H1 (cell line): ENCODE measurements around the gene UBE2D4. TPM values are rescaled to one million over a fixed set of nuclear protein-coding genes. Genes with fewer than 3 reads are reported as not detected.

Experiments
- FOSL1 ChIP-seq: IDR thresholded peaks from 2 replicates; pipeline ENCODE4 v1.6.1; 2011; ENCODE audit warnings: mild to moderate bottlenecking, low read depth, low read length, moderate library complexity; ENCODE audit not compliant: insufficient read depth
- SP2 ChIP-seq: IDR thresholded peaks from 2 replicates; pipeline ENCODE4 v1.6.1; 2012; ENCODE audit warnings: mild to moderate bottlenecking, low read length, inconsistent platforms
- TBP ChIP-seq: IDR thresholded peaks from 2 replicates; pipeline ENCODE4 v1.6.1; 2011; ENCODE audit warnings: low read depth, low read length, improper control_type of control experiment
- polyA plus RNA-seq, 7 experiments: library from polyadenylated mRNA; depleted of rRNA in 3 of 7; stranded (reverse) in 5 of 7; unstranded in 2 of 7; fragments of >200 nt in 5 of 7; fragments of 200-250 nt in 2 of 7; gene quantifications; 1 replicate in 5 of 7; 2 replicates in 1 of 7; 4 replicates in 1 of 7; pipeline versions ENCODE4 v1.2.1 to v1.2.3, GENCODE V29; 2011 to 2013; ENCODE audit warnings: missing spikeins in 2 of 7, mixed read lengths in 2 of 7
- total RNA-seq: library from RNA; stranded (reverse); fragmentation: NEBNext Ultra II Directional; extraction: Animal tissue kit (Norgen Biotek cat#: 25700); gene quantifications from 2 replicates; pipeline ENCODE4 v1.2.1, GENCODE V29; 2021

The UBE2D4 gene
- total and polyA plus RNA-seq, 2 of the 8 experiments (the other 6 are each of a cell fraction or from before 2014, with no cell fraction given): 3.4 to 9.4 TPM

DNA sequence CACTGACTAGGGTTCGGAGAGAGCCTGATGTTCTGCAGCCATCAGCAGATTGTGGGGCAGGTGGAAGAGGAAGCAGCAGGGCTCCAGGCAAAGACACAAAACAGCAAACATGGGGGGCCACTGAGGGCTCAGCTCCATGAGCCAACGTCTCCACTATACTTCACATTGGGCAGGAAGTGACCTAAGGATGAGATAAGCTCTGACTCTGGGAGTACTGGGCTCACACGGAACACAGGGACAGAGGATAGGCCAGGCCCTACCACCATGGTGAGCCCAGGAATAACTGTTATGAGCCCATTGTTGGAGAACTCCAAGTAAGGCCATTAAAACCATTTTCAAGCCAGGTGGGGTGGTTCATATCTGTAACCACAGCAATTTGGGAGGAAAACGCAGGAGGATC is 42.0 kb upstream of the UBE2D4 start (continued):
- TF ChIP-seq FOSL1 (no peak), TBP (no peak), SP2 (no peak)
- TF ChIP-seq, all 59 proteins: peak for 0
